Coronary artery (tissue), 2 donors: ENCODE measurements around the gene RHOV.

Experiments used
- DNase-seq: peaks from one replicate; pipeline ENCODE4 v3.0.0-alpha.2; 2017; ENCODE audit warnings: low spot score
- H3K27ac ChIP-seq, 2 donors: fragments of 200-600 bp; sonication (generic); one replicate each; pipeline ENCODE4 v1.5.1; 2016 to 2019
- H3K4me3 ChIP-seq: fragments of 200-600 bp; sonication (generic); 2 replicates; pipeline ENCODE4 v1.5.1; 2016; ENCODE audit warnings: mild to moderate bottlenecking, moderate library complexity
- TF ChIP-seq, protein P1 (sequence below): fragments of 200-600 bp; sonication (generic); IDR thresholded peaks from one replicate; pipeline ENCODE4 v1.5.1; 2019; ENCODE audit warnings: antibody characterized with exemption

The RHOV gene

DNA sequence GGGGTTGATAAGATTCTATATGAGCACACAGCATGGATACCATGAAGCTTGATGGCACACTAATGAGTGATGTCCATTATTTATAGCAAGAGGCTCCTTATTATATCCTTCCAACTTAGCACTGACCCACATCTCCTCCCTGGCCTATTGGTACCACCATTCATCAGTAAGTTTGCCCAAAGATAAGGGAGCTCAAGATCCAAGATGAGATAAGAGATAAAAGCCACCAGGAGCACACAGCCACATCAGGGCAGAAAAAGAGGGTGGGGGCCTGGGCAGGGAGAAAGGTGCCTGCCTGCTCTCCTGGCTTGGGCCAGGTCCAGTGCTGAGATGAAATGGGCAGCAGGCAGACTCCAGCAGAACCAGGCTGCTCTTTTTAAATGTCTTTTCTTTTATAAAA lies 41.1 kb downstream of the RHOV start:
- TF ChIP-seq, protein P1, sequence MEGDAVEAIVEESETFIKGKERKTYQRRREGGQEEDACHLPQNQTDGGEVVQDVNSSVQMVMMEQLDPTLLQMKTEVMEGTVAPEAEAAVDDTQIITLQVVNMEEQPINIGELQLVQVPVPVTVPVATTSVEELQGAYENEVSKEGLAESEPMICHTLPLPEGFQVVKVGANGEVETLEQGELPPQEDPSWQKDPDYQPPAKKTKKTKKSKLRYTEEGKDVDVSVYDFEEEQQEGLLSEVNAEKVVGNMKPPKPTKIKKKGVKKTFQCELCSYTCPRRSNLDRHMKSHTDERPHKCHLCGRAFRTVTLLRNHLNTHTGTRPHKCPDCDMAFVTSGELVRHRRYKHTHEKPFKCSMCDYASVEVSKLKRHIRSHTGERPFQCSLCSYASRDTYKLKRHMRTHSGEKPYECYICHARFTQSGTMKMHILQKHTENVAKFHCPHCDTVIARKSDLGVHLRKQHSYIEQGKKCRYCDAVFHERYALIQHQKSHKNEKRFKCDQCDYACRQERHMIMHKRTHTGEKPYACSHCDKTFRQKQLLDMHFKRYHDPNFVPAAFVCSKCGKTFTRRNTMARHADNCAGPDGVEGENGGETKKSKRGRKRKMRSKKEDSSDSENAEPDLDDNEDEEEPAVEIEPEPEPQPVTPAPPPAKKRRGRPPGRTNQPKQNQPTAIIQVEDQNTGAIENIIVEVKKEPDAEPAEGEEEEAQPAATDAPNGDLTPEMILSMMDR = no peak
- DNase-seq = no peak
- H3K4me3 ChIP-seq = no peak overlapping the region
- H3K27ac ChIP-seq = no peak overlapping the region

DNA sequence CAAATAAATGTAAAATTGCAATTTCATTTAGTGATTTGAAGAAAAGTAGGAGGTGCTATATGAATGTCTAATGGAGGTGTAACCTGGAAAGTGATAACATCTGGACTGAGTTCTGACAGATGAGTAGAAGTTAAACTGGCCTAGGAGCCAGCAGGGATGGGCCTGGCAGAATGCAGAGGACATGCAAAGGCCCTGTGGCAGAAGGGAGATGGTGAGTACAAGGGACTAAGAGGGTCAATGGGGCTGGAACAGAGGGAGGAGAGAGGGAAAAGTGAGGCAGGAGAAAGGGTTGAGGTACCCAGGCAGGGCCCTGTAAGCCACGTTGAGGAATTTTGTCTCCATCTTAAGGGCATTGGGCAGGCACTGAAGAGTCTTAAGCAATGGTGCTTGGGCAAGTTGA lies 42.2 kb downstream of the RHOV start:
- Histone ChIP-seq H3K27ac (no peak overlapping the region), H3K4me3 (no peak overlapping the region)
- no peak for DNase-seq
- TF ChIP-seq, protein P1 = no peak

DNA sequence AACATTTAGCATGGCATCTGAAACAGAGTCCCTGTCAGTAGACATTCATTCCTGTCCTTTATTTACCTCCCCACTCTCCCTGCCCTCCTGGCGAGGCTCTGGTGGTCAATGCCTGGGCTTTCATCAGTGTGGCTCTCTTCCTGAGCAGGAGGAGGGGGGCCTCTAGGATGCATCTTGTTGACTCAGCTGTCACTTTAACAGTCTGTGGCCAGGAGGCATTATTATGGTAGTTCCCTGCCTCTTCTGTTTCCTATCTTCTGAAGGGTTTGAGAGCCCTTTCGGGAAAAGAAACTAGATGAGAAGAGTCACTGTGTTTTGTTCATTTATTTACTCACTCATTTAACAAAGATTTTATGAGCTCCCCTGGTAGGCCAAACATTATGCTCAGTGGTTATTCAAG lies 43.1 kb downstream of the RHOV start:
- H3K4me3 ChIP-seq = no peak overlapping the region
- DNase-seq = no peak
- TF ChIP-seq, protein P1 = no peak
- H3K27ac ChIP-seq = no peak overlapping the region

DNA sequence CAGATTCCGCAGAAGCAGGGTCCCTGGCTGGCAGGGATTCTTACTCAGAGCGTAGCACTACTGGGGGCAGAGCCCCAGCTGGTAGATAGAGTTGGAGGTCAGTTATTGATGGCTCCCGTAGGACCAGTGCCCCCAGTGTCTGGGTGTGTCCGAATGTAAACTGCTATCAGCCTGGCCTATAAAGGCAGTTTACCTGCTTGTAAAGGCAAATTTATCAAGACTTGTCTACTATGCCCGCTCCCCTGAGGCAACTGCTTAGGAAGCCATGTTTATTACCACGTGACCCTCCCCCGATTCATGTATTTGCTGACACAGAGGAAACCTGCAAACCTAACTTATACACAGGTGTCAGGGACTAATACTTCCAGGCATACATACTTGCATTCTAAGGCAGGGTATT lies 44.9 kb downstream of the RHOV start:
- Histone ChIP-seq H3K27ac (no peak overlapping the region), H3K4me3 (no peak overlapping the region)
- DNase-seq = no peak
- TF ChIP-seq, protein P1 = no peak

GRCh38 chr15:40828447-40829036 lies 45.5 kb downstream of the RHOV start, which contains the start of gene PPP1R14D:
TSS of gene PPP1R14D (minus strand) at chr15:40828708. CDS start at chr15:40828641, 67 bp downstream.
- H3K27ac ChIP-seq = no peak within 1 kb of the TSS
- no peak for DNase-seq
- TF ChIP-seq, protein P1 = no peak
- H3K4me3 ChIP-seq = no peak within 1 kb of the TSS

- TF ChIP-seq, protein P1 = no peak
- H3K4me3 ChIP-seq = no peak overlapping the region
- no peak for DNase-seq
- H3K27ac ChIP-seq = no peak overlapping the region
These were observed 47.5 kb downstream of the RHOV start for GRCh38 chr15:40826423-40827075.
